Gastroesophageal sphincter (tissue), 4 donors: ENCODE results near the gene MESD. TPM values are rescaled to one million over a fixed set of nuclear protein-coding genes. Genes with fewer than 3 reads are reported as not detected.

Experiments used
- ATAC-seq: fragments of 150-250 bp; one replicate; pipeline ENCODE4 v1.9.1; 2016; ENCODE audit warnings: mild to moderate bottlenecking, moderate library complexity
- H3K27ac ChIP-seq, 4 donors: fragments of 200-600 bp; sonication (generic) in 3 of 4; 1 replicate in 3 of 4; 2 replicates in 1 of 4; pipeline ENCODE4 v1.5.1; 2016 to 2019
- H3K27me3 ChIP-seq: fragments of 200-600 bp; sonication (generic); one replicate; pipeline ENCODE4 v1.5.1; 2019
- H3K36me3 ChIP-seq, 2 donors: fragments of 200-600 bp; sonication (generic); one replicate each; pipeline ENCODE4 v1.5.1; 2019; ENCODE audit warnings: control low read depth in 1 of 2
- H3K4me1 ChIP-seq, 3 donors: fragments of 200-600 bp; sonication (generic); 1 replicate in 2 of 3; 2 replicates in 1 of 3; pipeline ENCODE4 v1.5.1; 2016 to 2019; ENCODE audit warnings: control low read depth in 2 of 3
- H3K4me3 ChIP-seq, 2 donors: fragments of 200-600 bp; sonication (generic); one replicate each; pipeline ENCODE4 v1.5.1; 2019; ENCODE audit warnings: mild to moderate bottlenecking in 1 of 2, moderate library complexity in 1 of 2
- H3K9me3 ChIP-seq, 3 donors: fragments of 200-600 bp; sonication (generic); one replicate each; pipeline ENCODE4 v1.5.1; 2017 to 2019; ENCODE audit warnings: control low read depth in 2 of 3
- CTCF ChIP-seq, 4 experiments: fragments of 200-600 bp in 2 of 4; fragments of 450-650 bp in 2 of 4; sonication (generic) in 1 of 4; IDR thresholded peaks; one replicate each; pipeline ENCODE4 v1.5.1; 2017 to 2019; ENCODE audit warnings: antibody characterized with exemption in 4 of 4, mild to moderate bottlenecking in 2 of 4, moderate library complexity in 2 of 4
- EP300 ChIP-seq: sonication (generic); formaldehyde crosslinking; IDR thresholded peaks from one replicate; pipeline ENCODE4 v1.6.1; 2017; ENCODE audit warnings: antibody characterized with exemption, mild to moderate bottlenecking
- POLR2A ChIP-seq, 2 donors: fragments of 450-650 bp; IDR thresholded peaks; one replicate each; pipeline ENCODE4 v1.6.1; 2017; ENCODE audit warnings: antibody characterized with exemption in 2 of 2, mild to moderate bottlenecking in 2 of 2, moderate library complexity in 1 of 2
- POLR2AphosphoS5 ChIP-seq: sonication (generic); formaldehyde crosslinking; IDR thresholded peaks from one replicate; pipeline ENCODE4 v1.6.1; 2017; ENCODE audit warnings: antibody characterized with exemption
- WGBS, 2 donors: methylation state at CpG; one replicate each; pipeline ENCODE4 v1.1.5; 2018; ENCODE audit warnings: low coverage in 1 of 2; 5-methylcytosine and 5-hydroxymethylcytosine counted together
- total RNA-seq, 4 donors: library from RNA; depleted of rRNA; stranded (reverse); fragments of >200 nt; gene quantifications; one replicate each; pipeline ENCODE4 v1.1.0, GENCODE V29; 2016

Gene MESD
- total RNA-seq, 4 donors from 2014 or later = 16.2 to 26.9 (median 20.1) TPM

GRCh38 chr15:80926126-80926525 is 63.5 kb downstream of the MESD start:
- ATAC-seq = no peak
- WGBS, 2 donors = 80 to 96% methylated on average over 1 to 3 of the region's 3 CpGs
- Histone ChIP-seq H3K27ac (no peak overlapping the region), H3K9me3 (no peaks in the 10 kb centered on the region), H3K4me1 (no peaks in the 10 kb centered on the region), H3K27me3 (no peaks in the 10 kb centered on the region), H3K4me3 (no peak overlapping the region), H3K36me3 (peaks cover 0 to 26% of the 10 kb centered on the region in 2 donors)
- TF ChIP-seq EP300 (no peak), CTCF (IDR thresholded peaks at IDR 0.05) (no peak), POLR2A (IDR thresholded peaks at IDR 0.05) (no peak), POLR2AphosphoS5 (no peak)

GRCh38 chr15:80925597-80926059 is 64.0 kb downstream of the MESD start:
- Histone ChIP-seq H3K36me3 (peaks cover 0 to 26% of the 10 kb centered on the region in 2 donors), H3K4me1 (no peaks in the 10 kb centered on the region)
- TF ChIP-seq EP300 = no peak

GRCh38 chr15:80924278-80924677 is 65.3 kb downstream of the MESD start:
- H3K27ac ChIP-seq = no peak overlapping the region
- no peaks in the 10 kb centered on the region for H3K9me3 ChIP-seq
- ATAC-seq = no peak
- no peak for TF ChIP-seq POLR2A (IDR thresholded peaks at IDR 0.05)
- no peak for TF ChIP-seq POLR2AphosphoS5
- no peak for TF ChIP-seq EP300
- no peak for TF ChIP-seq CTCF (IDR thresholded peaks at IDR 0.05)
- 100% methylated on average over 1 of the region's 4 CpGs; no CpG with 5 or more reads in 1 of the 2 donors for WGBS, 2 donors
- H3K4me1 ChIP-seq = no peaks in the 10 kb centered on the region
- no peaks in the 10 kb centered on the region for H3K27me3 ChIP-seq
- peaks cover 0 to 26% of the 10 kb centered on the region in 2 donors for H3K36me3 ChIP-seq
- no peak overlapping the region for H3K4me3 ChIP-seq

More at GRCh38 chr15:80925597-80926059, 64.0 kb downstream of the MESD start:
- H3K27ac ChIP-seq = no peak overlapping the region
- H3K9me3 ChIP-seq = no peaks in the 10 kb centered on the region
- ATAC-seq = no peak
- H3K4me3 ChIP-seq = no peak overlapping the region
- 81% methylated on average over 2 of the region's 17 CpGs; no CpG with 5 or more reads in 1 of the 2 donors for WGBS, 2 donors
- H3K27me3 ChIP-seq = no peaks in the 10 kb centered on the region

GRCh38 chr15:80923668-80924067 is 66.0 kb downstream of the MESD start:
- H3K27me3 ChIP-seq = no peaks in the 10 kb centered on the region
- 95% methylated on average over 4 of the region's 6 CpGs; no CpG with 5 or more reads in 1 of the 2 donors for WGBS, 2 donors
- H3K36me3 ChIP-seq = peaks cover 0 to 26% of the 10 kb centered on the region in 2 donors
- H3K4me1 ChIP-seq = no peaks in the 10 kb centered on the region
- H3K4me3 ChIP-seq = no peak overlapping the region
- H3K27ac ChIP-seq = no peak overlapping the region
- no peak for TF ChIP-seq EP300
- H3K9me3 ChIP-seq = no peaks in the 10 kb centered on the region
- ATAC-seq = no peak

- TF ChIP-seq POLR2AphosphoS5 = no peak
- TF ChIP-seq EP300 = no peak
- WGBS, 2 donors = 95 to 96% methylated on average over 4 to 9 of the region's 20 CpGs
- no peaks in the 10 kb centered on the region for H3K27me3 ChIP-seq
- no peak for ATAC-seq
- no peak overlapping the region for H3K4me3 ChIP-seq
- H3K9me3 ChIP-seq = no peaks in the 10 kb centered on the region
- H3K4me1 ChIP-seq = no peaks in the 10 kb centered on the region
- peaks cover 0 to 26% of the 10 kb centered on the region in 2 donors for H3K36me3 ChIP-seq
- no peak overlapping the region for H3K27ac ChIP-seq
Measured at GRCh38 chr15:80921736-80922410, 67.7 kb downstream of the MESD start.

- TF ChIP-seq POLR2AphosphoS5 = no peak
- H3K27me3 ChIP-seq = no peaks in the 10 kb centered on the region
- ATAC-seq = no peak
- H3K9me3 ChIP-seq = no peaks in the 10 kb centered on the region
- 80 to 90% methylated on average over 1 to 5 of the region's 5 CpGs for WGBS, 2 donors
- peaks cover 0 to 23% of the 10 kb centered on the region in 2 donors for H3K36me3 ChIP-seq
- no peak overlapping the region for H3K27ac ChIP-seq
- H3K4me1 ChIP-seq = no peaks in the 10 kb centered on the region
- H3K4me3 ChIP-seq = no peak overlapping the region
Measured at GRCh38 chr15:80920271-80920699, 69.3 kb downstream of the MESD start.

- WGBS, 2 donors = 70 to 94% methylated on average over 3 to 5 of the region's 5 CpGs
- TF ChIP-seq POLR2A (IDR thresholded peaks at IDR 0.05) (no peak), CTCF (IDR thresholded peaks at IDR 0.05) (no peak), POLR2AphosphoS5 (no peak), EP300 (no peak)
- no peak for ATAC-seq
- no peaks in the 10 kb centered on the region for H3K4me1 ChIP-seq
- H3K9me3 ChIP-seq = no peaks in the 10 kb centered on the region
- no peak overlapping the region for H3K27ac ChIP-seq
- no peak overlapping the region for H3K4me3 ChIP-seq
- H3K27me3 ChIP-seq = no peaks in the 10 kb centered on the region
- H3K36me3 ChIP-seq = peaks cover 0 to 15% of the 10 kb centered on the region in 2 donors
Measured at GRCh38 chr15:80918196-80918783, 71.3 kb downstream of the MESD start.
